Measurements from ENCODE around the gene TCEAL4.
"Not testable (repeated sequence)": the region's sequence is repeated elsewhere in the genome, so short reads cannot be mapped to it uniquely, and the experiment has no call there.

Gene TCEAL4

GRCh38 chrX:103585411-103586313, at the start of gene TCEAL4:
TCEAL4 (plus strand) TSS chrX:103585515; CDS start chrX:103586676, 1,161 bp downstream.
- peak; percentile 12 to 48 for DNase-seq

GRCh38 chrX:103536071-103536470, 49.2 kb upstream of the TCEAL4 start:
- DNase-seq: no peak

GRCh38 chrX:103536732-103537131, 48.6 kb upstream of the TCEAL4 start:
- no peak for DNase-seq

- no peak for DNase-seq
Observed at GRCh38 chrX:103537871-103538387, 47.4 kb upstream of the TCEAL4 start.

- no peak for DNase-seq
Observed at GRCh38 chrX:103538728-103539127, 46.6 kb upstream of the TCEAL4 start.

GRCh38 chrX:103539695-103540094, 45.6 kb upstream of the TCEAL4 start:
- DNase-seq: no peak

- no peak for DNase-seq
Observed at GRCh38 chrX:103540145-103540544, 45.2 kb upstream of the TCEAL4 start.

- DNase-seq: no peak
Observed at GRCh38 chrX:103549916-103550315, 35.4 kb upstream of the TCEAL4 start.

- DNase-seq: no peak
Observed at GRCh38 chrX:103550415-103551051, 34.8 kb upstream of the TCEAL4 start.

- no peak for DNase-seq
Observed at GRCh38 chrX:103552236-103552635, 33.1 kb upstream of the TCEAL4 start.

- no peak for DNase-seq
Observed at GRCh38 chrX:103554687-103555424, 30.5 kb upstream of the TCEAL4 start.

GRCh38 chrX:103556963-103557612, 28.2 kb upstream of the TCEAL4 start:
- DNase-seq: no peak

- no peak for DNase-seq
Observed at GRCh38 chrX:103560256-103560655, 25.1 kb upstream of the TCEAL4 start.

GRCh38 chrX:103562801-103563200, 22.5 kb upstream of the TCEAL4 start:
- DNase-seq: no peak

- no peak for DNase-seq
Observed at GRCh38 chrX:103565197-103565596, 20.1 kb upstream of the TCEAL4 start.

GRCh38 chrX:103565752-103566151, 19.6 kb upstream of the TCEAL4 start:
- DNase-seq: no peak

GRCh38 chrX:103571121-103571520, 14.2 kb upstream of the TCEAL4 start:
- DNase-seq: no peak

GRCh38 chrX:103571726-103572125, 13.6 kb upstream of the TCEAL4 start:
- peak in 1 of 2 experiments; percentile 2 for DNase-seq

- peak in 1 of 2 experiments; percentile 6 for DNase-seq
Observed at GRCh38 chrX:103573202-103573601, 12.1 kb upstream of the TCEAL4 start.

GRCh38 chrX:103584596-103584995, 719 bp upstream of the TCEAL4 start:
- no peak for DNase-seq

- DNase-seq: no peak
Observed at GRCh38 chrX:103586314-103586646, 965 bp downstream of the TCEAL4 start.

- no peak for DNase-seq
Observed at GRCh38 chrX:103586659-103587058, 1.3 kb downstream of the TCEAL4 start.

GRCh38 chrX:103592295-103592694, 7.0 kb downstream of the TCEAL4 start:
- not testable (repeated sequence) for DNase-seq
